ENCODE data around the gene CDK6.

- TF ChIP-seq CTCF (IDR thresholded peaks at IDR 0.05; ENCODE audit: low read length) (no peak), EZH2 (IDR thresholded peaks at IDR 0.05; ENCODE audit: borderline replicate concordance, low read length) (no peak)
These were observed 227.7 kb downstream of the CDK6 start for GRCh38 chr7:92608380-92609322.

All from OCI-LY1 (cell line).